GM18519 (cell line): ENCODE results near the gene ZNF37A.
"Not testable (repeated sequence)": the region's sequence is repeated elsewhere in the genome, so short reads cannot be mapped to it uniquely, and the experiment has no call there.

Experiments used
- ATAC-seq: cut with Tn5 transposase; IDR thresholded peaks from one replicate; pipeline ENCODE4 v1.9.1; 2021; ENCODE audit warnings: mild to moderate bottlenecking, moderate library complexity; ENCODE audit not compliant: unreplicated experiment, low FRiP score

Gene ZNF37A

DNA sequence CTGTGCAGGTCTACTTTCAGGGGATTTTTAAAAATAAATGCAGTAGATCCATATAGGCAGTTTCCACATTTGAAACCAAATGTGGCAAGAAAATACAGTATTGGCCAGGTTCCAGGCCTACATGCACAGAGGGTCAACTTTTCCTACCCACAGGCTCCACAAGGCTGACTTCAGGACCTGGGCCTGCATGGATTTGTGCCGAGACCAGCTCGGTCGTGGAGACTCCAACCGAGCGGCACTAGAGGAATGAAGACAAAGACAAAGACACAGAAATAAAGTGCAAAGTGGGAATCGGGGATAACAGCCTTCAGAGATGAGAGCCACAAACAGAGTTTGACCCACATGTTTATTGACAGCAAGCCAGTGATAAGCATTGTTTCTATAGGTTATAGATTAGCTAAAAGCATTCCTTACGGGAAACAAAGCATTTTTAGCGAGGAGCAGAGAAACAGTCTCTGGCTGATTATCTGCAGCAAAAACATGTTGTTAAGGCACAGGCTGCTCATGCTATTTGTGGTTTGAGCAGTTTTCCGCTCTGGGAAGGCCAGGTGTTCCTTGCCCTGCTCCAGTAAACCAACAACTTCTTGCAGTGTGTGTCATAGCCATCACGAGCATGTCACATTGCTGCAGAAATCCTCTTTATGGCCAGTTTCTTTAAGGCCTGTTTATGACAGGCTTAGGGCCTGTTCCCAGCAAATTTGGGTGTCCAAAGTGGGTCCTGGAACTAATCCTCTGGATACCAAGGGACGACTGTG lies 52.6 kb downstream of the ZNF37A start:
- ATAC-seq: no peak

DNA sequence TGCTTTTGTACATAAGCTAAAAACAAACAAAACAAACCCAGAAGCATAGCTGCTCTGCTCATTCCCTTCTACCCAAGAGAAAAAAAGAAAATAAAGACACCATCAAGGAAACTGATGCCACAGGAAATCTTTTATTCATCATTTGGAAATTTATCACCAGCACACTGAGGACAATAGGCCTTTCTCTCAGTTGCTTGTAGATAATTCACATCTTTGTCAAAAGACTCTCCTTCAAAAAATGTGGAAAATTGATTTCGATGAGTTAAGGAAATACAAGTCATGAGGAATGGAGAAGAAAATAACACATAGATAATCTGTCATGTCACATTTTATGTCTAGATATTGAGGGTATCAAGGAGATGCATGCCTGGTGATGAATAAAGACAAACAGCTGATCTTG lies 53.5 kb downstream of the ZNF37A start:
- no peak for ATAC-seq

DNA sequence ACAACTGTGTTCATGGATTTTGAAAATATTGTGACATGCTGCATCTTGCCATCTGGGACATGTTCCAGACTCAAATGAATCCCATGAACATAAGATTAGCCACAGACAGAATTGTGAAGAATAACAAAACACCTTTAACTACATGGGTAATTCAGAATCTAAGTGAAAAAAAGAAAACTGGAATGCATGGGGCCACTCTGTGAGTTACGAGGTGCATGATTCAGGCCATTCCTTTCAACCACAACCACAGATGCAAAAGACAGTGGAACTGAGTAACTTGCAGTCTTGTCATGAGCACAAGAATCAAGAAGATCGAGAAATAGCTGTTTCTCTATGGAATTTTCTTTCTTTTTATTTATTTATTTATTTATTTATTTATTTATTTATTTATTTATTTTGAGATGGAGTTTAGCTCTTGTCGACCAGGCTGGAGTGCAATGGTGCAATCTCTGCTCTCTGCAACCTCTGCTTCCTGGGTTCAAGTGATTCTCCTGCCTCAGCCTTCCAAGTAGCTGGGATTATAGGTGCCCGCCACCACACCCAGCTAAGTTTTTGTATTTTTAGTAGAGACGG lies 56.8 kb downstream of the ZNF37A start:
- not testable (repeated sequence) for ATAC-seq

DNA sequence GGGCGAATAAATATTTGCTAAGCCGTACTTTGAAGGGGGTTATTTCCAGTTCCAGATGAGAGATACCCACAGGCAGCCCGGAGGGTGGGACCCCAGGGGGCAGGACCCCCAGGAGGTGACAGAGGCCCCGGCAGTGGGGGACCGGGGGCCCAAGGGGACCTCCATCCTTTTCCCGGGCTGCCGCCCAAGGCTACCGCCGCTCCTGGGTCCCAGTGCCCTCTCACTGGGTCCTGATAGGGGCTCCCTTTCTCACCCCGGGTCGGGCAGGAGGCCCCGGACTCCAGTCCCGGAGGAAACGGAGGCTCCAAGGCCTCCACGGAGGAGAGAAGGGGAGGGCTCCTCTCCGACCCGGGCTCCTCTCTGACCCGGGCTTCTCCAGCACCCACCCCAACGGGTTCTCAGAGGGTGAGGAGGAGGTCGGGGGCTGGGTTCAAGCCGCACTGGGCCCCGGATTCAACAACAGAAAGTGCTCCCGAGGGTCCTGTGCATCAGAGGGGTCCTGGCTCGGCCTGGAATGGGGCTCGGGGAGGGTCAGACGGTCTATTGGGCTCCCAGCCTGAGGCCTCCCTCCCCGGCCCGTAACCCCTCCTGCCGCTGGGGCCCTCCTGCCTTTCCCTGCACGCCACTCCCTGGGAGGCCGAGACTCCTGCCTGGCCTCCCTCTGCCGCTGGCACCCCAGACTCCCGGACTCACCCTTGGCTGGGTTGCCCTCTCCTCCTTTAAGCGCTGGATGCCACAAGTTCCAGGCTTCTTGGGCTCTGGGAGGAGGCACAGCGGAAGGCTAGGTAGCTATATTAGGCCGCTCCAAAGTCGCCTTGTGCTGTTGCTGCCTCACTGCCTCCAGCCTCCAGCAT lies 62.5 kb downstream of the ZNF37A start:
- no peak for ATAC-seq

DNA sequence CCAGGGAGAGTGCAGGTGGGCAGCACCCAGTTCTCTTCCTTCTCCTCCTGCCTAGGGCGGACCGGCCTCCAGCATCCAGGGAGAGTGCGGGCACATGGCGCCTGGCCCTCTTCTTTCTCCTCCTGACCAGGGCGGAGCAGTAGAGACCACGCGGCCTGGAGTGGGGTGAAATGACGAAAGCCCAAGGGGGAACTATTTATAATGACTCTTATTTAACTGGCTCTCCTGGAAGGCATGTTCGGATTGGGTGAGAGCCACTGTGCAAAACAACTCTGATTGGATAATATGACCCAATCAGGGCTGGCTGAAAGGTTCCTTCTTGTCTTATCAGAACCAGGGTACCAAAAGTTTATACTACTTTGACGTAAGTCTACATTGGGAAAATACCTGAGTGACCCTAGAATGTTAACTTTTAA lies 63.1 kb downstream of the ZNF37A start:
- ATAC-seq: no peak

DNA sequence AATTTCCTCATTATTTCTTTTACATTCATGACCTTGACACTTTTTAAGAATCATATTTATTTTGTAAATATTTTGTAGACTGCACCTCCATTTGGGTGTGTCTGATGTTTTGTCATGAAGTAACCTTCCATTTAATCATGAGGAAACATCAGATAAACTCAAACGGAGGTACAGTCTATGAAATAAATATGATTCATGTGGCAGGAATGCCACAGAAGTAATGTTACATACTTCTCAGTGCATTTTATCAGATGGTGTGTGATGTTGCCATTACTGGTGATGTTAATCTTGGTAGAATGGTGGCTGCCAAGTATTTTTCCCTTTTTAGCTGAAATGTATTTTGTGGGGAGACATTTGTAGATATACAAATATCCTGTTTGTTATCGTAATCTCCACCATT lies 64.9 kb downstream of the ZNF37A start:
- no peak for ATAC-seq

DNA sequence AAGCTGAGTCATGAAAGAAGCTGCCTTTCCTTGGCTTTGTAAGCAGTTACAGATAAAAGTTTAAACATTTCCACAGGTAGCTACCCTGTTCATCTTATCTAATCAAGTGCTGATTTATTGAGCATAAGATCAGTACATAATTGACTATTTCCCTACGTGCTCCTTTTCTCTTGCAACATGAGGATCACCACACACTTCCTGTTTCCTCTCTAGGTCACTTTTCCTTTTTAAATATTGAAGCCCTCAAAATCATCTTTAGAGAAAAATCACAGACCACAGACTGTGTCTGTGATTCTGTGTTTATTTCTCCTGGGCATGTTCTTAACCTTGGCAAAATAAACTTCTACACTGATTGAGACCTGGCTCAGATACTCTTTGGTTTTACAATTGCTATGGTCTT lies 69.5 kb downstream of the ZNF37A start:
- no peak for ATAC-seq

DNA sequence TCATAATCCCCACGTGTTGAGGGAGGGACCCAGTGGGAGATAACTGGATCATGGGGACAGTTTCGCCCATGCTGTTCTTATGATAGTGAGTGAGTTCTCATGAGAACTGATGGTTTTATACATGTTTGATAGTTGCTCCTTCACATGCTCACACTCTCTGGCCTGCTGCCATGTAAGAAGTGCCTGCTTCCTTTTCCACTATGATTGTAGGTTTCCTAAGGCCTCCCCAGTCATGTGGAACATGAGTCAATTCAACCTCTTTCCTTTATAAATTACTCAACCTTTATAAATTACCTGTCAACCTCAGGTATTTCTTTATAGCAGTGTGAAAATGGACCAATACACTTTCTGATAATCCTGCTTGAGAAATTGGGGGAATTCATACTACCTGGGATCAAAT lies 80.2 kb downstream of the ZNF37A start:
- no peak for ATAC-seq

DNA sequence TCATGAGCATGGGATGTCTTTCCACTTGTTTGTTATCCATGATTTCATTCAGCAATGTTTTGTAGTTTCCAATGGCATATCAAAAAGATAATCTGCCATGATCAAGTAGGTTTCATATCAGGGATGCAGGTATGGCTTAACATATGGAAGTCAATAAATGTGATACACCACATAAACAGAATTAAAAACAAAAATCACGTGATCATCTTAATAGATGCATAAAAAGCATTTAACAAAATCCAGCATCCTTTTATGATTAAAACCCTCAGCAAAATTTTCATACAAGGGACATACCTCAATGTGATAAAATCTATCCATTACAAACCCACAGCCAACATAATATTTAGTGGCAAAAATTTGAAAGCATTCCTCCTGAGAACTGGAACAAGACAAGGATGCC lies 90.3 kb downstream of the ZNF37A start:
- ATAC-seq: no peak
